SH-SY5Y (cell line): Measurements from ENCODE around the gene FIGN.

Source experiments
- GATA2 ChIP-seq: IDR thresholded peaks from 2 replicates; pipeline ENCODE4 v1.6.1; 2011; ENCODE audit warnings: mild to moderate bottlenecking, low read depth, low read length
- GATA3 ChIP-seq: IDR thresholded peaks from 2 replicates; pipeline ENCODE4 v1.6.1; 2011; ENCODE audit warnings: low read depth, mild to moderate bottlenecking, low read length, moderate library complexity

- no peak for TF ChIP-seq GATA2
- TF ChIP-seq GATA3, result no peak
Measured at GRCh38 chr2:163665051-163665450, 70.8 kb downstream of the FIGN start.
